Suprapubic skin (tissue), 4 donors: ENCODE results near the gene TMEM139. TPM values are rescaled to one million over a fixed set of nuclear protein-coding genes. Genes with fewer than 3 reads are reported as not detected.

Source experiments
- DNase-seq, 2 donors: peaks; one replicate each; pipeline ENCODE4 v3.0.0-alpha.2; 2019; ENCODE audit warnings: low spot score in 2 of 2
- H3K27ac ChIP-seq: fragments of 200-600 bp; sonication (generic); one replicate; pipeline ENCODE4 v1.5.1; 2019
- H3K27me3 ChIP-seq: fragments of 200-600 bp; sonication (generic); one replicate; pipeline ENCODE4 v1.5.1; 2019
- H3K36me3 ChIP-seq: fragments of 200-600 bp; sonication (generic); one replicate; pipeline ENCODE4 v1.5.1; 2019
- H3K4me1 ChIP-seq: fragments of 200-600 bp; sonication (generic); one replicate; pipeline ENCODE4 v1.5.1; 2019
- H3K4me3 ChIP-seq: fragments of 200-600 bp; sonication (generic); one replicate; pipeline ENCODE4 v1.5.1; 2019; ENCODE audit warnings: mild to moderate bottlenecking
- H3K9me3 ChIP-seq: fragments of 200-600 bp; sonication (generic); one replicate; pipeline ENCODE4 v1.5.1; 2019
- CTCF ChIP-seq, 2 donors: fragments of 200-600 bp in 1 of 2; fragments of 450-650 bp in 1 of 2; sonication (generic) in 1 of 2; IDR thresholded peaks; one replicate each; pipeline ENCODE4 v1.5.1; 2016 to 2019; ENCODE audit warnings: antibody characterized with exemption in 2 of 2, mild to moderate bottlenecking in 1 of 2, moderate library complexity in 1 of 2
- EP300 ChIP-seq: sonication (generic); formaldehyde crosslinking; IDR thresholded peaks from one replicate; pipeline ENCODE4 v1.6.1; 2017; ENCODE audit warnings: antibody characterized with exemption
- POLR2A ChIP-seq, 2 donors: fragments of 450-650 bp; IDR thresholded peaks; one replicate each; pipeline ENCODE4 v1.6.1; 2017; ENCODE audit warnings: antibody characterized with exemption in 2 of 2, mild to moderate bottlenecking in 2 of 2, moderate library complexity in 2 of 2
- POLR2AphosphoS5 ChIP-seq, 3 donors: sonication (generic); formaldehyde crosslinking; IDR thresholded peaks; one replicate each; pipeline ENCODE4 v1.6.1; 2017; ENCODE audit warnings: antibody characterized with exemption in 3 of 3
- WGBS: methylation state at CpG from one replicate; pipeline ENCODE4 v1.1.5; 2018; 5-methylcytosine and 5-hydroxymethylcytosine counted together
- total RNA-seq, 4 donors: library from RNA; depleted of rRNA; stranded (reverse); fragments of >200 nt; gene quantifications; one replicate each; pipeline ENCODE4 v1.1.0, GENCODE V29; 2016

The TMEM139 gene
- total RNA-seq, 4 donors from 2014 or later, result 3.3 to 11.0 (median 8.1) TPM

- no peak for DNase-seq
- Histone ChIP-seq H3K4me3 (no peak overlapping the region), H3K27me3 (no peaks in the 10 kb centered on the region), H3K4me1 (peaks cover 9% of the 10 kb centered on the region), H3K36me3 (no peaks in the 10 kb centered on the region), H3K9me3 (no peaks in the 10 kb centered on the region), H3K27ac (no peak overlapping the region)
- TF ChIP-seq EP300 (no peak), CTCF (IDR thresholded peaks at IDR 0.05) (no peak), POLR2AphosphoS5 (IDR thresholded peaks at IDR 0.05) (no peak), POLR2A (IDR thresholded peaks at IDR 0.05) (no peak)
- 58% methylated on average over 8 of the region's 8 CpGs for WGBS
Observed at GRCh38 chr7:143331179-143331801, 46.5 kb downstream of the TMEM139 start.

DNA sequence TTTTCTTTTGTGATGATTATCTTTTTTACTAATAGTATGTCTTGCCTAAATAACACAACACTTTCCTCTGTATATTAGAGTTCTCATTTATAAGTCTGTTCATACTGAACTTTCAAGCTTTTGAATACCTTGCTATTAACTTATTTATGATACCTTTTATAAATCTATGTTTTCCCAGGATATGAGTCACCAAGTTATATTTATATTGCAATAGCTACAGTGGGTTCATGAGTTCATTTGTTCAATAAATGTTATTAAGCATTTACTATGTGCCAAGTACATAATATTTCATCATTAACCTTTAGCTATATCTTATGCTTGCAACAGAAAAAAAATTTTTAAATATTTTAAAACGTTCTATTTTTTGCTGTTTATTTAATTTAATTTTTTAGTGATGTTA, 49.5 kb downstream of the TMEM139 start:
- Histone ChIP-seq H3K27ac (no peak overlapping the region), H3K27me3 (no peaks in the 10 kb centered on the region), H3K4me3 (no peak overlapping the region), H3K4me1 (peaks cover 9% of the 10 kb centered on the region), H3K36me3 (no peaks in the 10 kb centered on the region), H3K9me3 (no peaks in the 10 kb centered on the region)
- no peak for TF ChIP-seq POLR2A (IDR thresholded peaks at IDR 0.05)
- TF ChIP-seq POLR2AphosphoS5 (IDR thresholded peaks at IDR 0.05), result no peak
- TF ChIP-seq EP300, result no peak
- DNase-seq, result no peak
- WGBS, result 51% methylated on average over 1 of the region's 1 CpG

GRCh38 chr7:143337216-143337615, 52.5 kb downstream of the TMEM139 start:
- WGBS, result 89% methylated on average over 3 of the region's 3 CpGs
- H3K27me3 ChIP-seq, result no peaks in the 10 kb centered on the region
- H3K4me3 ChIP-seq, result no peak overlapping the region
- no peak overlapping the region for H3K27ac ChIP-seq
- H3K4me1 ChIP-seq, result no peaks in the 10 kb centered on the region
- no peak for TF ChIP-seq POLR2AphosphoS5 (IDR thresholded peaks at IDR 0.05)
- TF ChIP-seq CTCF (IDR thresholded peaks at IDR 0.05), result no peak
- TF ChIP-seq EP300, result no peak
- TF ChIP-seq POLR2A (IDR thresholded peaks at IDR 0.05), result no peak
- no peak for DNase-seq
- H3K36me3 ChIP-seq, result no peaks in the 10 kb centered on the region
- no peaks in the 10 kb centered on the region for H3K9me3 ChIP-seq

Other genes starting within 250 kb of the TMEM139 start
- gene OR6V1, start 232.6 kb upstream of the TMEM139 start, total RNA-seq, result not detected
- 1,000 to 10,000 TPM in 2 of 4 donors, 100 to 1,000 TPM in 2; 126 to 1,475 (median 815) TPM for gene PIP, start 152.9 kb upstream of the TMEM139 start, total RNA-seq
- gene TAS2R39, start 101.5 kb upstream of the TMEM139 start, total RNA-seq, result not detected
- gene TAS2R40, start 62.9 kb upstream of the TMEM139 start, total RNA-seq, result not detected
- gene GSTK1, start 21.5 kb upstream of the TMEM139 start, total RNA-seq, result 100 to 1,000 TPM; 136 to 177 (median 166) TPM
- 10 to 100 TPM; 13.7 to 36.5 (median 25.3) TPM for gene CASP2, start 3.4 kb downstream of the TMEM139 start, total RNA-seq
- under 1 TPM in 1 of 4 donors, not detected in 3; 0.64 TPM for gene CLCN1, start 31.2 kb downstream of the TMEM139 start, total RNA-seq
- gene FAM131B, start 77.8 kb downstream of the TMEM139 start, total RNA-seq, result under 1 TPM in 3 of 4 donors, not detected in 1; 0.13 to 0.40 (median 0.19) TPM
- 10 to 100 TPM; 46.3 to 73.0 (median 59.3) TPM for gene ZYX, start 96.4 kb downstream of the TMEM139 start, total RNA-seq
- 10 to 100 TPM; 60.9 to 94.4 (median 67.7) TPM for gene EPHA1, start 123.9 kb downstream of the TMEM139 start, total RNA-seq
- gene TAS2R60, start 158.5 kb downstream of the TMEM139 start, total RNA-seq, result not detected
- not detected for gene TAS2R41, start 192.9 kb downstream of the TMEM139 start, total RNA-seq